LNCAP (cell line): ENCODE measurements around the gene EMC10.

Experiments
- TF ChIP-seq, protein P1 (sequence below): fragments of 450-650 bp; IDR thresholded peaks from 2 replicates; pipeline ENCODE4 v1.5.1; 2017; ENCODE audit warnings: mild to moderate bottlenecking

Gene EMC10

DNA sequence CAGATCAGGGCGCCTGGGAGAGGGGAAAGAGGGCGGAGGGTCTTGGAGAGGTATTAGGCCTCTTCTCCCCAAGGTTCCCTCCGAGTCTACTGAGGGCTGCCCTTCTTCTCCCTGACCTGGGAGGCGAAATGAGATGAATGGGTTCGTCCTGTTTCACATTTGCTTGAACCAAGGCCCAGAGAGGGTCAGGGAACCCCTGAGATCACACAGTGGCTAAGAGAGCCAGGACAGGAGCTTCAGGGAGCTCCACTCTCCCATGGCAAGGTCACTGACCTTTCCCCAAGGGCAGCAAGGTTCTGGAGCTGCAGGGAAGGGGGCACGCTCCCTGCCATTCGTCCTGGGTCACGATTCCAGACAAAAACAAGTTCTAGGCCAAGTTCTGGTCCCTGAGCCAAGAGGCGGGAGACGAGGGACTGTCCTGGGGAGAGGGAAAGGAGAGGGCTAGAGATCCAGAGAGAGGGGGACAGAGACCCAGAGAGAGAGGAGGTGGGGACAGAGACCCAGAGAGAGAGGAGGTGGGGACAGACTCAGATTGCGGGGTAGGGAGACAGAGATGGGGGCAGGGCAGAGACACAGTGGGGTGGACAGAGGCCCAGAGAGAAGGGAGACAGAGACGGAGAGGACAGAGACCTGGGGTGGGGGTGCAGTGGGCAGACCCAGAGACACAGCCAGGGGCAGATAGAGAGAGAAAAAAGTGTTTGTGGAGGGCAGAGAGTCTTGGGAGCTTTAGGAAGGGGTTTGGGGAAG, 36.9 kb downstream of the EMC10 start:
- TF ChIP-seq, protein P1, sequence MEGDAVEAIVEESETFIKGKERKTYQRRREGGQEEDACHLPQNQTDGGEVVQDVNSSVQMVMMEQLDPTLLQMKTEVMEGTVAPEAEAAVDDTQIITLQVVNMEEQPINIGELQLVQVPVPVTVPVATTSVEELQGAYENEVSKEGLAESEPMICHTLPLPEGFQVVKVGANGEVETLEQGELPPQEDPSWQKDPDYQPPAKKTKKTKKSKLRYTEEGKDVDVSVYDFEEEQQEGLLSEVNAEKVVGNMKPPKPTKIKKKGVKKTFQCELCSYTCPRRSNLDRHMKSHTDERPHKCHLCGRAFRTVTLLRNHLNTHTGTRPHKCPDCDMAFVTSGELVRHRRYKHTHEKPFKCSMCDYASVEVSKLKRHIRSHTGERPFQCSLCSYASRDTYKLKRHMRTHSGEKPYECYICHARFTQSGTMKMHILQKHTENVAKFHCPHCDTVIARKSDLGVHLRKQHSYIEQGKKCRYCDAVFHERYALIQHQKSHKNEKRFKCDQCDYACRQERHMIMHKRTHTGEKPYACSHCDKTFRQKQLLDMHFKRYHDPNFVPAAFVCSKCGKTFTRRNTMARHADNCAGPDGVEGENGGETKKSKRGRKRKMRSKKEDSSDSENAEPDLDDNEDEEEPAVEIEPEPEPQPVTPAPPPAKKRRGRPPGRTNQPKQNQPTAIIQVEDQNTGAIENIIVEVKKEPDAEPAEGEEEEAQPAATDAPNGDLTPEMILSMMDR: no peak

DNA sequence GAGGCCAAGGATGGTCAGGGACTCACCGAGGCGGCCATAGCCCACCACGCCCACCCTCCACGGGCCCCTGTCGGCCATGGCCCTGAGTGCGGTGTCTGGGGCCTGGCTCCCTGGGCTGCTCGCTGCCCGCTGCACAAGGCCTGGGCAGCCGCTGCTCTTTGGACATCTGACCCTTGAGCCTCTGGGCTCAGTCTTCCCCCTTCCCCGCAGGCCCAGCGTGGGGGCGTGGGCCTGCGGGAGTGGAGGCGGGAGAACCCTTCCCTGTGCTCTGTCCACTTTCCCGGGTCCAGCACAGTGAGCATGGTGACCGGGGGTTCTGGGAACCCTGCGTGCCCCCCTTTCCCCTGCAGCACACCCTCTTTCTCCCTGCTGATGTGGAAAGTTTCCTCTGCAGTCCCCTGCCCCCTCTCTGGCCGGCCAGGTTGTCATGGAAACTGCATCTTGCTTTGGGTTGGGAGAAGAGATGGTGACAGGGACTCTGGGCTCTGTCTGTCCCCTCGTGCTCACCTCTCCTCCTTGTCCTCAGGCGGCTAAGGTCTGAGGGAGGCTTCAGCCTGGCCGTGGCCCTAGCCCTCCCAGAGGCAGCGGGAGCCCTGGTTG, 37.5 kb downstream of the EMC10 start, which contains the start of gene ASPDH:
ASPDH (minus strand) TSS at position 168 of the 600 bp plus-strand sequence; CDS start at position 78, 90 bp downstream.
- TF ChIP-seq, protein P1: no peak

DNA sequence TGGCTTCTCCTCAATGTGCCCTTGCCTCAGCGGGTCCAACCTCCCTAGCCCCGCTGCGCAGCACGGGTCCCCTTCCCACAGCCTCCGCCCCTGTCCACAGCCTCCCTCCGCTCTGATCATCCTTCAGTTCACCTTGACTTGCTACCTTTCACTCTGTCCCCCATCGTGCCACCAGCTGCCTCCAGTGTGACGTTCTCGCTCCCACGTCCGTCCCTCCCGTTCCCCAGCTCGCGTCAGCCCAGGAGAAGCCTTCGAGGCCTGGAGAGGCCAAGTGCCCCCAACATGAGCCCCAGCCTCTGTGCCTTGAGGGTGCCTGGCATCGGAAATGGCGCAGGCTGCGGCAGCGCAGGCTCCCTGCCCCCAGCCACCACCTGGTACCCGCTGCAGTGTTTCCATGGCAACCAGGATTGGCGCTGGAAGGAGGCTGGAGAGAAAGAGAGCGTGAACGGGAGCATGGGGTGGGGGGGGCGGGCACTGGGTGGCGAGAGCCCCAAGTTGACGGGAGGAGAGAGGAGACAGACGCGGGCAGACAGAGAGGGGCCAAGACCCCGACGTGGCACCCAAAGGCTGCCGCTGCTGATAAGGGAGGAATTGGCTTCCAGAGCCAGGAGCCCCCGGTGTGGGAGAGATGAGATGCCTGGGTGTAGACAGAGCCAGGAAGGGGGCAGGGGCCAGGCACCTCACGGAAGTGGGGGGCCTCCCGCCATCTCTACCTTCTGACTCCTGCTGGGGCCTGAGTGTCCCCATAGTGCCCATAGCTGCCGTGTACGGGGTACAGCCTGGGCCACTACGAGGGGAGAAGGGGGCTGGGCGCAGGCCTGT, 38.2 kb downstream of the EMC10 start:
- TF ChIP-seq, protein P1: no peak

DNA sequence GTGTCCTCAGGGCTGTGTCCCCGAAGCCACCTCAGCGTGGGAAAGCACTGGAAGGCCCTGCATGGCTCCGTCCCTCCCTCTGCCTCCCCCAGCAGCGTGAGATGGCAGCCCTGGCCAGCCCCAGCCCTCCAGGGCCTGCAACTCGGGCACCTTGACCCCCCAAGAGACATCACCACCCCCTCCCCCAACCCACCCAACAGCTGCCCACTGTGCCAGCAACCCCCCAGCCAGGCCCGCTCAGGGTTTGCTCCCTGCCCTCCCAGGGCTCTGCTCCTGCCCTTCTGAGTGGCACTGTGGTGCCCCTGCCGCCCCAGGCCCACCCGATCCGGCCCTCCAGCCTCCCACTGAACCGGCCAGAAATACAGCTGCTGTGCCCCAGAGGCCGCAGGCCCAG, 38.9 kb downstream of the EMC10 start:
- TF ChIP-seq, protein P1: no peak

DNA sequence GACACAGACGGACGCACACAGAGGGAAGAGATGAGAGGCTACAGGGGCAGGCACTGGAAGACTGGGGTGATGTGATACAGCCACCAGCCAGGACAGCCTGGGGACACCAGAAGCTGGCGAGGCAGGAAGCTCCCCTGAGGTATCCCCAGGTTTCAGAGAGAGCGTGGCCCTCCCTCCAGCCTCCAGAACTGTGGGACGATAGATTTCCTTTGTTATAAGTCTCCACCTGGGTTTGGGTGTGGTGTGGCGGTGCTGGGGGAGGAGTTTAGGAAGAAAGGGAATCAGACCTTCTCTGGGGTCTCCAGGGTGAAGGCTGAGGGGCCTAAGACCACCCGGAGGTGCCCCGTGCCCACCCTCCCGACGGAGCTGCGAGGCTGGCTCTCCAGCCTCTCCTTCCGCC, 40.1 kb downstream of the EMC10 start:
- TF ChIP-seq, protein P1: no peak

DNA sequence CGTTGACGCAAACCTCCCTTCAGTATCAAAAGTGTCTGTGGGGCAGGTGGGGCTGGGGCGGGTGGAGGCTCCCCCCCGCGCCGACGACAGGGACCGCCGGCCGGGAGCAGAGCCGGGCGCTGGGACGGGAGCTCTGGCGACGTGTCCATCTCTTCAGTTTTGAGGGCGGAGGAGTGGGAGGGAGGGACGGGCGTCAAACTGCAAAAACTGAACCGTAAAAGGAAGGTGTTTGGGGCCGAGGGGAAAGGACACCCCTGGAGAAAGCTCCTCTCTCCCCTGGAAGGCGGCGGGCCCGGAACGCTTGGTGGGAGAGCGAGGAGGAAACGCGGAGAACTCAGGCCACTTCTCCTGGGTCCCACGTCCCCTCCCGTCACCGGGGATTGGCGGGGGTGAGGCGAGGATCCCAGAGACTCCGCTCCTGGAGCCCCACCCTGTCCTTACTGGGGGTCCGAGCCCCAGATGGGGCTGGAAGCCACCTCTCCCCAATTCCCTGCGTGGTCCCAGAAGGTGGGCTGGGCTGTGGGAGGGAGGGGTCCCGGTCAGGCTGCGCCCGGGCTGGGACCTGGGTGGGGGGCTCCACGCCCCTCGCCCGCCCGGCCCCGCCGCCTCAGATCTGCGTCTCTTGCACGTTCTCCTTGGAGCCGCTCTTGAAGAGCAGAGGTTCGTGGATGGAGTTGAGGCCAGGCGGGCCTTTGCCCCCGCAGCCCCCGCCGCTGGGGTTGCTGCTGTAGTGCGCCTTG, 40.8 kb downstream of the EMC10 start:
- TF ChIP-seq, protein P1: no peak

DNA sequence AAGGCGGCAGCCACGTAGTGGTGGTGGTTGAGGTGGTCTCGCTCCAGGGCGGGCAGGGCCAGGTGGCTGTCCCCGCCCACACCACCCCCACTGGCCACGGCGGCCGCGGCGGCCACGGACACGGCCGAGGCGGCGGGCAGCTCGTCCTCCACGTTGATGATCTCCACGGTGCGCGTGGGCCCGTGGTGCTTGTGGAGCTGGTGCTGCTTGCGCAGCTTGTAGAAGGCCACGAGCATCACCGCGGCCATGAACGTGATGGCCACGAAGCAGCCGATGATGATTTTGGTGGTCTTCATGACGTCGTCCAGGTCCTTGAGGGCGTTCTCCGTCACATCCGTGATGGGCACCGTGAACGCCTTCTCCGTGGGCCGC, 41.4 kb downstream of the EMC10 start:
- TF ChIP-seq, protein P1: no peak
